Measurements from ENCODE around the gene TMCC1.

TMCC1 gene

GRCh38 chr3:129609591-129610182, 283.8 kb downstream of the TMCC1 start:
- DNase-seq (ENCODE audit: low spot score), result no peak

GRCh38 chr3:129608936-129609590, 284.4 kb downstream of the TMCC1 start:
- DNase-seq (ENCODE audit: low spot score), result no peak

GRCh38 chr3:129608087-129608935, 285.2 kb downstream of the TMCC1 start:
- no peak for DNase-seq (ENCODE audit: low spot score)

GRCh38 chr3:129607391-129608068, 286.0 kb downstream of the TMCC1 start:
- DNase-seq (ENCODE audit: low spot score), result no peak

GRCh38 chr3:129606636-129607390, 286.7 kb downstream of the TMCC1 start, which contains the start of gene PLXND1:
Gene PLXND1, minus strand, starts transcription at chr3:129606676. Its CDS starts 37 bp downstream, at chr3:129606639.
- DNase-seq (ENCODE audit: low spot score), result no peak

GRCh38 chr3:129605922-129606635, 287.4 kb downstream of the TMCC1 start:
- DNase-seq (ENCODE audit: low spot score), result no peak

GRCh38 chr3:129605203-129605921, 288.1 kb downstream of the TMCC1 start:
- peak; percentile 12 for DNase-seq (ENCODE audit: low spot score)

GRCh38 chr3:129604767-129605166, 288.7 kb downstream of the TMCC1 start:
- no peak for DNase-seq (ENCODE audit: low spot score)

GRCh38 chr3:129603991-129604749, 289.3 kb downstream of the TMCC1 start:
- no peak for DNase-seq (ENCODE audit: low spot score)

- no peak for DNase-seq (ENCODE audit: low spot score)
Measured at GRCh38 chr3:129603561-129603942, 290.0 kb downstream of the TMCC1 start.

GRCh38 chr3:129602730-129603560, 290.6 kb downstream of the TMCC1 start:
- DNase-seq (ENCODE audit: low spot score), result no peak

GRCh38 chr3:129602309-129602708, 291.2 kb downstream of the TMCC1 start:
- no peak for DNase-seq (ENCODE audit: low spot score)

GRCh38 chr3:129601713-129602112, 291.8 kb downstream of the TMCC1 start:
- DNase-seq (ENCODE audit: low spot score), result no peak

- no peak for DNase-seq (ENCODE audit: low spot score)
Measured at GRCh38 chr3:129600348-129600747, 293.2 kb downstream of the TMCC1 start.

- no peak for DNase-seq (ENCODE audit: low spot score)
Measured at GRCh38 chr3:129599607-129600006, 293.9 kb downstream of the TMCC1 start.

GRCh38 chr3:129599073-129599472, 294.4 kb downstream of the TMCC1 start:
- no peak for DNase-seq (ENCODE audit: low spot score)

- DNase-seq (ENCODE audit: low spot score), result no peak
Measured at GRCh38 chr3:129598484-129598883, 295.0 kb downstream of the TMCC1 start.

- DNase-seq (ENCODE audit: low spot score), result no peak
Measured at GRCh38 chr3:129598000-129598381, 295.5 kb downstream of the TMCC1 start.

All from activated CD4-positive, alpha-beta T cell treated with anti-CD3 and anti-CD28 coated beads, Interleukin-2, Interleukin-4, amounts not matched to agents 100 ng/mL and 50 ng/mL, durations not matched to agents 16 hours and 8 hours (primary cell).